Right lobe of liver (tissue), 4 donors: ENCODE measurements around the gene HNRNPA1.

Experiments
- POLR2A ChIP-seq: fragments of 450-650 bp; IDR thresholded peaks from one replicate; pipeline ENCODE4 v1.6.1; 2017; ENCODE audit warnings: antibody characterized with exemption, mild to moderate bottlenecking
- TF ChIP-seq, protein P1 (sequence below), 4 donors: fragments of 200-600 bp in 3 of 4; fragments of 450-650 bp in 1 of 4; IDR thresholded peaks; one replicate each; pipeline versions ENCODE4 v1.5.1 to v1.8.0; 2016 to 2022; ENCODE audit warnings: antibody characterized with exemption in 4 of 4, mild to moderate bottlenecking in 2 of 4
- donor health status: DM: no; HTN: no; CAD: no.
- donor health status: DM: no; HTN: no; CAD: no.
- donor health status: DM: no; HTN: yes; CAD: no.

DNA sequence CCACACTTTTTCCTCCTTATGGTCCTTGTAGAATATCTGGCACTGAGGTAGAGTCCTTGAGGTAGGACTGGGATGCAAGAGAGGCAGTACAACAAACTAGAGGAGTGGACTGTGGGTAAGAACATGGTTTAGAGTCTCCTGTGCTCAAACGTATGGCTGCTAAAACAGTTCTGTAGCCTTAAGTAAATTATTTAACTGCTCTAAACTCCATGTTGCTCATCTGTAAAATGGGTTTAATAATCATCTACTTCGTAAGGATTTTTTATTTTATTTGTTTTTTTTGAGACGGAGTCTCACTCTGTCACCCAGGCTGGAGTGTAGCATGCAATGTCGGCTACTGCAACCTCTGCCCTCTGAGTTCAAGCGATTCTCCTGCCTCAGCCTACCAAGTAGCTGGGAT is 40.8 kb downstream of the HNRNPA1 start:
- TF ChIP-seq, protein P1, sequence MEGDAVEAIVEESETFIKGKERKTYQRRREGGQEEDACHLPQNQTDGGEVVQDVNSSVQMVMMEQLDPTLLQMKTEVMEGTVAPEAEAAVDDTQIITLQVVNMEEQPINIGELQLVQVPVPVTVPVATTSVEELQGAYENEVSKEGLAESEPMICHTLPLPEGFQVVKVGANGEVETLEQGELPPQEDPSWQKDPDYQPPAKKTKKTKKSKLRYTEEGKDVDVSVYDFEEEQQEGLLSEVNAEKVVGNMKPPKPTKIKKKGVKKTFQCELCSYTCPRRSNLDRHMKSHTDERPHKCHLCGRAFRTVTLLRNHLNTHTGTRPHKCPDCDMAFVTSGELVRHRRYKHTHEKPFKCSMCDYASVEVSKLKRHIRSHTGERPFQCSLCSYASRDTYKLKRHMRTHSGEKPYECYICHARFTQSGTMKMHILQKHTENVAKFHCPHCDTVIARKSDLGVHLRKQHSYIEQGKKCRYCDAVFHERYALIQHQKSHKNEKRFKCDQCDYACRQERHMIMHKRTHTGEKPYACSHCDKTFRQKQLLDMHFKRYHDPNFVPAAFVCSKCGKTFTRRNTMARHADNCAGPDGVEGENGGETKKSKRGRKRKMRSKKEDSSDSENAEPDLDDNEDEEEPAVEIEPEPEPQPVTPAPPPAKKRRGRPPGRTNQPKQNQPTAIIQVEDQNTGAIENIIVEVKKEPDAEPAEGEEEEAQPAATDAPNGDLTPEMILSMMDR (IDR thresholded peaks at IDR 0.05) = no peak
- no peak for TF ChIP-seq POLR2A
